ENCODE measurements around the gene C4BPA.

C4BPA gene

DNA sequence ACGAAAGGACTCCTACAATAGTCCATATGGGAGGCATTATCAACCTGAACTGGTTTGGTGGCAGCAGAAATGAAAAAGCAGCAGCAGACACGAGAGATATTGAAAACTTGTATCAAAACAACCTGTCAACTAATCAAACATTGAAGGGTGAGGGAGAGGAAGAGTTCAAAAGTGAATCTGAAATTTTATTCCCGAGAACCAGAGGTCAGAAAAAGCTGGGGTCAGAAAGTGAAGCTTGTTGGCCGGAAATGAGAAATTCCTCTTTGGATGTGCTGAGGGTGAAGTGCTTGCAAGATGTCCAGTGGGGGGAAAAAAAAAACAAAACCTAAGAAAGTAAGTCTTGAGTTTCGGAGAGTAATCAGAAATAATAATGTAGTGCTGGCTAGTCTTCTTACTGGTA lies 1.9 kb upstream of the C4BPA start:
- no peak overlapping the region for H3K4me2 ChIP-seq (ENCODE audit: low read length)
- no peak overlapping the region for H3K18ac ChIP-seq (ENCODE audit: low read length)
- no peak overlapping the region for H3K4me3 ChIP-seq (ENCODE audit: low read depth, low read length)
- no peak overlapping the region for H4K91ac ChIP-seq (ENCODE audit: low read depth, low read length)
- no peak overlapping the region for H3K14ac ChIP-seq (ENCODE audit: low read length)
- H3K9me3 ChIP-seq (ENCODE audit: insufficient read depth, low read depth, low read length), result peaks cover 3% of the 10 kb centered on the region
- H2BK5ac ChIP-seq (ENCODE audit: low read depth, low read length, poor library complexity), result no peak overlapping the region
- no peaks in the 10 kb centered on the region for H3K79me1 ChIP-seq (ENCODE audit: low read length)
- no peak overlapping the region for H4K12ac ChIP-seq (ENCODE audit: low read depth, low read length)
- no CpG with 5 or more reads among the region's 5 CpGs for WGBS (ENCODE audit: extremely low coverage, insufficient coverage, insufficient read length)
- no peak overlapping the region for H2AK5ac ChIP-seq (ENCODE audit: low read length)
- H4K8ac ChIP-seq (ENCODE audit: low read depth, low read length), result no peak overlapping the region
- no peaks in the 10 kb centered on the region for H3K36me3 ChIP-seq (ENCODE audit: control insufficient read depth in 1 of 2, insufficient read depth in 2 of 2, low read length in 2 of 2)
- H3K4me1 ChIP-seq (ENCODE audit: control insufficient read depth in 1 of 2, insufficient read depth in 2 of 2, low read length in 2 of 2), result no peaks in the 10 kb centered on the region
- H3K27ac ChIP-seq (ENCODE audit: low read depth, low read length), result no peak overlapping the region
- H3K23ac ChIP-seq (ENCODE audit: low read length), result no peak overlapping the region
- no peaks in the 10 kb centered on the region for H3K79me2 ChIP-seq (ENCODE audit: control insufficient read depth, insufficient read depth, low read length, poor library complexity)
- H2BK120ac ChIP-seq (ENCODE audit: insufficient read depth, low read length, poor library complexity), result no peak overlapping the region
- no peak overlapping the region for H3K4ac ChIP-seq (ENCODE audit: low read depth, low read length)
- no peak overlapping the region for H2BK12ac ChIP-seq (ENCODE audit: low read length)
- no peak overlapping the region for H2AFZ ChIP-seq (ENCODE audit: insufficient read depth, low read length, poor library complexity)
- no peak for DNase-seq
- H3K27me3 ChIP-seq (ENCODE audit: insufficient read depth, low read length), result no peaks in the 10 kb centered on the region
- no peak overlapping the region for H3K9ac ChIP-seq (ENCODE audit: low read length)

- H3K4me2 ChIP-seq (ENCODE audit: low read length), result no peak overlapping the region
- no CpG with 5 or more reads among the region's 1 CpG for WGBS (ENCODE audit: extremely low coverage, insufficient coverage, insufficient read length)
- no peak overlapping the region for H2BK120ac ChIP-seq (ENCODE audit: insufficient read depth, low read length, poor library complexity)
- no peak overlapping the region for H3K4me3 ChIP-seq (ENCODE audit: low read depth, low read length)
- no peaks in the 10 kb centered on the region for H3K27me3 ChIP-seq (ENCODE audit: insufficient read depth, low read length)
- H4K12ac ChIP-seq (ENCODE audit: low read depth, low read length), result no peak overlapping the region
- H2AK5ac ChIP-seq (ENCODE audit: low read length), result no peak overlapping the region
- H4K8ac ChIP-seq (ENCODE audit: low read depth, low read length), result no peak overlapping the region
- no peaks in the 10 kb centered on the region for H3K36me3 ChIP-seq (ENCODE audit: control insufficient read depth in 1 of 2, insufficient read depth in 2 of 2, low read length in 2 of 2)
- H3K18ac ChIP-seq (ENCODE audit: low read length), result no peak overlapping the region
- H3K23ac ChIP-seq (ENCODE audit: low read length), result no peak overlapping the region
- no peaks in the 10 kb centered on the region for H3K4me1 ChIP-seq (ENCODE audit: control insufficient read depth in 1 of 2, insufficient read depth in 2 of 2, low read length in 2 of 2)
- no peaks in the 10 kb centered on the region for H3K79me2 ChIP-seq (ENCODE audit: control insufficient read depth, insufficient read depth, low read length, poor library complexity)
- H3K14ac ChIP-seq (ENCODE audit: low read length), result no peak overlapping the region
- no peak overlapping the region for H2BK5ac ChIP-seq (ENCODE audit: low read depth, low read length, poor library complexity)
- no peak for DNase-seq
- no peak overlapping the region for H2BK12ac ChIP-seq (ENCODE audit: low read length)
- H3K27ac ChIP-seq (ENCODE audit: low read depth, low read length), result no peak overlapping the region
- H2AFZ ChIP-seq (ENCODE audit: insufficient read depth, low read length, poor library complexity), result no peak overlapping the region
- H4K91ac ChIP-seq (ENCODE audit: low read depth, low read length), result no peak overlapping the region
- no peak overlapping the region for H3K9ac ChIP-seq (ENCODE audit: low read length)
- no peaks in the 10 kb centered on the region for H3K79me1 ChIP-seq (ENCODE audit: low read length)
- peaks cover 3% of the 10 kb centered on the region for H3K9me3 ChIP-seq (ENCODE audit: insufficient read depth, low read depth, low read length)
- no peak overlapping the region for H3K4ac ChIP-seq (ENCODE audit: low read depth, low read length)
Measured at GRCh38 chr1:207102659-207103058, 1.4 kb upstream of the C4BPA start.

DNA sequence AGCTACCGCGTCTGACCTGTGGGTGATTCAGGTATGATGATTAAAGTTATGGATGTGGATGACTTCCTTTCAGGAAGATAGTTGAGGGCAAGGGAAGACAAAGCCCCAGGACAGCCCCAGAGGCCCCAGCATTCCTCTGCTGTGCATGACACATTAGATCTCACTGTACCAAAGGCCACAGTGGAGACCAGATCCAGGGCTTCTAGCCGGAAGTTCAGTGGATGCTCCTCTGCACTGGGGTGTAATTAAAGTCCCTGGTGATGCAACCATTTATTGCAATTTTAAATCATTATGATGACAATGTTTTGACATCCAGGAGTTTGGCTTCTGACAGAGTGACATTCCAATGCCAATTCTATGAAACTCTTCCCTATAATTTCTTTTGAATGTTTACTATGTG lies 5.0 kb downstream of the C4BPA start:
- Histone ChIP-seq H3K27me3 (ENCODE audit: insufficient read depth, low read length) (no peaks in the 10 kb centered on the region), H4K12ac (ENCODE audit: low read depth, low read length) (no peak overlapping the region), H3K18ac (ENCODE audit: low read length) (no peak overlapping the region), H2BK5ac (ENCODE audit: low read depth, low read length, poor library complexity) (no peak overlapping the region), H3K27ac (ENCODE audit: low read depth, low read length) (no peak overlapping the region), H3K36me3 (ENCODE audit: control insufficient read depth in 1 of 2, insufficient read depth in 2 of 2, low read length in 2 of 2) (no peaks in the 10 kb centered on the region), H3K4me1 (ENCODE audit: control insufficient read depth in 1 of 2, insufficient read depth in 2 of 2, low read length in 2 of 2) (no peaks in the 10 kb centered on the region), H3K79me1 (ENCODE audit: low read length) (no peaks in the 10 kb centered on the region), H3K14ac (ENCODE audit: low read length) (no peak overlapping the region), H3K4me3 (ENCODE audit: low read depth, low read length) (no peak overlapping the region), H2BK12ac (ENCODE audit: low read length) (no peak overlapping the region), H2BK120ac (ENCODE audit: insufficient read depth, low read length, poor library complexity) (no peak overlapping the region), H2AK5ac (ENCODE audit: low read length) (no peak overlapping the region), H2AFZ (ENCODE audit: insufficient read depth, low read length, poor library complexity) (no peak overlapping the region), H4K8ac (ENCODE audit: low read depth, low read length) (no peak overlapping the region), H3K4ac (ENCODE audit: low read depth, low read length) (no peak overlapping the region), H3K9me3 (ENCODE audit: insufficient read depth, low read depth, low read length) (no peaks in the 10 kb centered on the region), H3K4me2 (ENCODE audit: low read length) (no peak overlapping the region), H3K9ac (ENCODE audit: low read length) (no peak overlapping the region), H4K91ac (ENCODE audit: low read depth, low read length) (no peak overlapping the region), H3K79me2 (ENCODE audit: control insufficient read depth, insufficient read depth, low read length, poor library complexity) (no peaks in the 10 kb centered on the region), H3K23ac (ENCODE audit: low read length) (no peak overlapping the region)
- WGBS (ENCODE audit: extremely low coverage, insufficient coverage, insufficient read length), result no CpG with 5 or more reads among the region's 3 CpGs
- DNase-seq, result peak; percentile 83 to 88

DNA sequence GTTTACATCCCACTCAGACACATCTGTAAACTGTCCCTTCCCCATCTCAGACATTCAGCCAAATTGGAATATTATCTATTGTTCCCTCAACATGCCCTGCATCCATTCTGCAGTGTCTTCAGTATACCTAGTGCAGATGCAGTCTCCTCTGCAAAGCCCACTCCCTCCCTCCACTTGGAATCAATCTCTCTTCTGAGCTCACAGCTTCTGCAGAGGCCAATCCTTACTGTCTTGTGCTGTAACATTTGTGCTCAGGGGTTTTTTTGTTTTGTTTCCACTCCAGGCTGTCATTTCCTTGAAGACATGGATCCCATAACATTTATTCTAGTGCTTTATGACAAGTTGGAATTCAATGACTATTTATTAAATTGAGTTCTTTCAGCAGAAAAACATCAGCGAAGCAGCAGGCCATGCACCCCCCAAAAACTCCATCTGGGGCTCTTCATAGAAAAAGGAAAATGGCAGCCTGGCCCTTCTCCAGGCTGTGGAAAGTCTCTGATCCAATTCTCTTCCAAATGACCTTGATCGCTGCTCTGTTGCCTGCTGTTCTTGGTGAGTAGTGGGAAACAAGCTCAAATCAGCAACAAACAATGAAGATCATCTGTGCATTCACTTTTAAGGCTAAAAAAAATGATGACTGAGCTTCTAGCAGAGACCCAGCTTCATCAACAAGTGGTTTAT lies 8.7 kb downstream of the C4BPA start:
- Histone ChIP-seq H4K8ac (ENCODE audit: low read depth, low read length) (no peak overlapping the region), H2AK5ac (ENCODE audit: low read length) (no peak overlapping the region), H2BK5ac (ENCODE audit: low read depth, low read length, poor library complexity) (no peak overlapping the region), H3K27ac (ENCODE audit: low read depth, low read length) (no peak overlapping the region), H3K9ac (ENCODE audit: low read length) (no peak overlapping the region), H3K4me3 (ENCODE audit: low read depth, low read length) (no peak overlapping the region), H3K79me2 (ENCODE audit: control insufficient read depth, insufficient read depth, low read length, poor library complexity) (no peaks in the 10 kb centered on the region), H3K14ac (ENCODE audit: low read length) (no peak overlapping the region), H3K79me1 (ENCODE audit: low read length) (no peaks in the 10 kb centered on the region), H3K9me3 (ENCODE audit: insufficient read depth, low read depth, low read length) (no peaks in the 10 kb centered on the region), H3K4ac (ENCODE audit: low read depth, low read length) (no peak overlapping the region), H3K4me1 (ENCODE audit: control insufficient read depth in 1 of 2, insufficient read depth in 2 of 2, low read length in 2 of 2) (no peaks in the 10 kb centered on the region), H3K4me2 (ENCODE audit: low read length) (no peak overlapping the region), H3K36me3 (ENCODE audit: control insufficient read depth in 1 of 2, insufficient read depth in 2 of 2, low read length in 2 of 2) (no peaks in the 10 kb centered on the region), H4K12ac (ENCODE audit: low read depth, low read length) (no peak overlapping the region), H3K27me3 (ENCODE audit: insufficient read depth, low read length) (no peaks in the 10 kb centered on the region), H2AFZ (ENCODE audit: insufficient read depth, low read length, poor library complexity) (no peak overlapping the region), H2BK120ac (ENCODE audit: insufficient read depth, low read length, poor library complexity) (no peak overlapping the region), H3K23ac (ENCODE audit: low read length) (no peak overlapping the region), H3K18ac (ENCODE audit: low read length) (no peak overlapping the region), H2BK12ac (ENCODE audit: low read length) (no peak overlapping the region), H4K91ac (ENCODE audit: low read depth, low read length) (no peak overlapping the region)
- no peak for DNase-seq
- no CpG with 5 or more reads among the region's 2 CpGs for WGBS (ENCODE audit: extremely low coverage, insufficient coverage, insufficient read length)

Measured in trophoblast cell (in vitro differentiated cells and primary cell).